Activated CD4-positive, alpha-beta T cell treated with anti-CD3 and anti-CD28 coated beads, Interleukin-2, amount 50 U/mL, for 1 hour (primary cell): ENCODE data around the gene SLC22A7.

Experiments used
- DNase-seq: peaks from one replicate; pipeline ENCODE4 v3.0.0-alpha.2; 2020

SLC22A7 gene

GRCh38 chr6:43284991-43285781 is 12.9 kb upstream of the SLC22A7 start:
- no peak for DNase-seq

- DNase-seq: no peak
Measured at GRCh38 chr6:43285832-43286231, 12.2 kb upstream of the SLC22A7 start.

- no peak for DNase-seq
Measured at GRCh38 chr6:43286456-43286979, 11.5 kb upstream of the SLC22A7 start.

GRCh38 chr6:43286980-43287716 is 10.9 kb upstream of the SLC22A7 start:
- no peak for DNase-seq

- no peak for DNase-seq
Measured at GRCh38 chr6:43287717-43288679, 10.1 kb upstream of the SLC22A7 start.

- DNase-seq: no peak
Measured at GRCh38 chr6:43290339-43290904, 7.6 kb upstream of the SLC22A7 start.

- DNase-seq: no peak
Measured at GRCh38 chr6:43290905-43291355, 7.1 kb upstream of the SLC22A7 start.

- DNase-seq: no peak
Measured at GRCh38 chr6:43291708-43292107, 6.4 kb upstream of the SLC22A7 start.

- no peak for DNase-seq
Measured at GRCh38 chr6:43292341-43292740, 5.7 kb upstream of the SLC22A7 start.

- no peak for DNase-seq
Measured at GRCh38 chr6:43292763-43293318, 5.2 kb upstream of the SLC22A7 start.

- no peak for DNase-seq
Measured at GRCh38 chr6:43293698-43294097, 4.4 kb upstream of the SLC22A7 start.

GRCh38 chr6:43294536-43294935 is 3.5 kb upstream of the SLC22A7 start:
- no peak for DNase-seq

- DNase-seq: no peak
Measured at GRCh38 chr6:43295456-43295855, 2.6 kb upstream of the SLC22A7 start.

GRCh38 chr6:43296780-43297497 is 1.1 kb upstream of the SLC22A7 start:
- DNase-seq: no peak

- DNase-seq: no peak
Measured at GRCh38 chr6:43298565-43299337, 691 bp downstream of the SLC22A7 start.

GRCh38 chr6:43299338-43300293 is 1.6 kb downstream of the SLC22A7 start:
- DNase-seq: no peak

- DNase-seq: no peak
Measured at GRCh38 chr6:43301081-43301870, 3.2 kb downstream of the SLC22A7 start.

GRCh38 chr6:43302126-43302525 is 4.1 kb downstream of the SLC22A7 start:
- DNase-seq: no peak
